Cardiac muscle cell (in vitro differentiated cells and primary cell): Measurements from ENCODE around the gene CHN2. TPM values are rescaled to one million over a fixed set of nuclear protein-coding genes. Genes with fewer than 3 reads are reported as not detected.
"Not testable (repeated sequence)": the region's sequence is repeated elsewhere in the genome, so short reads cannot be mapped to it uniquely, and the experiment has no call there.

Experiments
- DNase-seq, 2 donors: peaks; one replicate each; pipeline versions ENCODE4 v3.0.0 to v3.0.0-alpha.2; 2010 to 2017; ENCODE audit warnings: low read depth in 1 of 2, low spot score in 1 of 2
- H3K27ac ChIP-seq: fragments of 200-600 bp; sonication (generic); 2 replicates; pipeline ENCODE4 v1.5.1; 2016
- H3K27me3 ChIP-seq: fragments of 200-600 bp; sonication (generic); 2 replicates; pipeline ENCODE4 v1.6.0; 2016; ENCODE audit warnings: control low read depth
- H3K36me3 ChIP-seq: fragments of 200-600 bp; sonication (generic); 2 replicates; pipeline ENCODE4 v1.5.1; 2016; ENCODE audit warnings: control low read depth
- H3K4me1 ChIP-seq: fragments of 200-600 bp; sonication (generic); 2 replicates; pipeline ENCODE4 v1.8.1; 2017; ENCODE audit warnings: low read depth, mild to moderate bottlenecking, mixed run types
- H3K4me3 ChIP-seq: fragments of 200-600 bp; sonication (generic); 2 replicates; pipeline ENCODE4 v1.5.1; 2016; ENCODE audit warnings: mild to moderate bottlenecking
- H3K9me3 ChIP-seq: fragments of 200-600 bp; sonication (generic); 2 replicates; pipeline ENCODE4 v1.5.1; 2017; ENCODE audit warnings: low read depth, mild to moderate bottlenecking, control low read depth
- CTCF ChIP-seq: IDR thresholded peaks from 2 replicates; pipeline ENCODE4 v1.5.1; 2012; ENCODE audit warnings: low read depth, mild to moderate bottlenecking, low read length
- polyA plus RNA-seq: library from polyadenylated mRNA; unstranded; fragments of >200 nt; fragmentation: Nextera tagmentation; extraction: Ambion mirVana; gene quantifications from 2 replicates; pipeline ENCODE4 v1.2.1, GENCODE V29; 2016
- total RNA-seq: library from RNA; depleted of rRNA; stranded (reverse); fragments of >200 nt; gene quantifications from 2 replicates; pipeline ENCODE4 v1.2.3, GENCODE V29; 2016

CHN2 gene
- total and polyA plus RNA-seq, 2 experiments from 2014 or later: 16.0 to 30.5 TPM

GRCh38 chr7:29208410-29209250 is 14.1 kb downstream of the CHN2 start:
- Histone ChIP-seq H3K4me1 (no peaks in the 10 kb centered on the region), H3K27ac (no peak overlapping the region), H3K36me3 (no peaks in the 10 kb centered on the region), H3K9me3 (no peaks in the 10 kb centered on the region), H3K4me3 (no peak overlapping the region), H3K27me3 (no peaks in the 10 kb centered on the region)
- DNase-seq: no peak
- TF ChIP-seq CTCF: no peak

GRCh38 chr7:29209745-29210144 is 15.2 kb downstream of the CHN2 start:
- no peak overlapping the region for H3K4me3 ChIP-seq
- H3K27ac ChIP-seq: no peak overlapping the region
- H3K9me3 ChIP-seq: no peaks in the 10 kb centered on the region
- H3K27me3 ChIP-seq: no peaks in the 10 kb centered on the region
- no peak for DNase-seq
- TF ChIP-seq CTCF: no peak
- no peaks in the 10 kb centered on the region for H3K36me3 ChIP-seq
- H3K4me1 ChIP-seq: no peaks in the 10 kb centered on the region

GRCh38 chr7:29212736-29213135 is 18.2 kb downstream of the CHN2 start:
- not testable (repeated sequence) for H3K9me3 ChIP-seq, H3K36me3 ChIP-seq, DNase-seq, H3K27ac ChIP-seq, H3K4me3 ChIP-seq, H3K27me3 ChIP-seq
- H3K4me1 ChIP-seq: peaks cover 22% of the 10 kb centered on the region

GRCh38 chr7:29214056-29214455 is 19.5 kb downstream of the CHN2 start:
- no peak for DNase-seq
- Histone ChIP-seq H3K9me3 (no peaks in the 10 kb centered on the region), H3K4me3 (no peak overlapping the region), H3K36me3 (no peaks in the 10 kb centered on the region), H3K4me1 (peaks cover 22% of the 10 kb centered on the region), H3K27ac (no peak overlapping the region), H3K27me3 (no peaks in the 10 kb centered on the region)
- no peak for TF ChIP-seq CTCF

- Histone ChIP-seq H3K4me1 (peaks cover 22% of the 10 kb centered on the region), H3K4me3 (no peak overlapping the region), H3K27me3 (no peaks in the 10 kb centered on the region), H3K27ac (no peak overlapping the region), H3K9me3 (no peaks in the 10 kb centered on the region), H3K36me3 (no peaks in the 10 kb centered on the region)
- no peak for TF ChIP-seq CTCF
- DNase-seq: no peak
These were observed 20.2 kb downstream of the CHN2 start for GRCh38 chr7:29214816-29215215.

- Histone ChIP-seq H3K27ac (no peak overlapping the region), H3K9me3 (no peaks in the 10 kb centered on the region), H3K4me3 (no peak overlapping the region), H3K4me1 (peaks cover 22% of the 10 kb centered on the region), H3K36me3 (no peaks in the 10 kb centered on the region), H3K27me3 (no peaks in the 10 kb centered on the region)
- TF ChIP-seq CTCF: no peak
- DNase-seq: no peak
These were observed 21.6 kb downstream of the CHN2 start for GRCh38 chr7:29216128-29216527.
